Stimulated activated naive CD4-positive, alpha-beta T cell (primary cell): ENCODE data around the gene GPR107.
"Not testable (repeated sequence)": the region's sequence is repeated elsewhere in the genome, so short reads cannot be mapped to it uniquely, and the experiment has no call there.

Experiments used
- DNase-seq, 6 experiments: peaks; one replicate each; lab custom pipeline; 2025; lab: John Stamatoyannopoulos, UW

Gene GPR107

DNA sequence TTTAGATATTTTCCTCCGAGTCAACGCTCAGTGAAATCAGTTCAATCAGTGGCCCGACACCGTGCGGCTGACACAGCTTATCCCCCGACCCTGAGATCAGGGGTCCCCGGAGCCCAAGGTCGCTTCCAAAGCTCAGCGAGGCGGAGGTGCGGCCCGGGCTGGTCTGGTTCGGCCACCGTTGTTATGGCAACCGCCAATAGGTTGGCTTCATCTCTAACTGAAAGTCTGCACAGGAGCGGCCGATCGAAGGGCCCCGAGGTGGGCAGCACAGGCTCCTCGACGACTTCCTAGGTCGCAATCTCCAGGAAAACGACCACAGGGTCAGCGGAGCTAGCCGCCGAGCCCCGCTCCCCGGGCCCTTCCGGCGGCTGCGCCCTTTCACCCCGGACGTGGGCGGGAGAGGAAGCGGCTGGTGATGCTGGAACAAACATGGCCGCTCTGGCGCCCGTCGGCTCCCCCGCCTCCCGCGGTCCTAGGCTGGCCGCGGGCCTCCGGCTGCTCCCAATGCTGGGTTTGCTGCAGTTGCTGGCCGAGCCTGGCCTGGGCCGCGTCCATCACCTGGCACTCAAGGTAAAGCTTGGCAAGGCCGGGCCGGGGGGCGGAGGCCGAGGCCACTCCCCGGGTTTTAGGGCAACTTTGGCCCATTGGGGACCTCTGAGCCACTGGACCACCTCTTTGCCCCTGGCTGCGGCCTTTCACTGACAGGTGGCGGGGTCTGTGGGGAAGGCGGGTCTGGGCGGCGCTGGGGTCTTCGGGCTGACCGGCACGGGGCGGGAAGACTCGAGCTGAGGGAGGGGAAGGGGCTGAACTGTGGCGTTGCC, at the start of gene GPR107:
GPR107 (plus strand) TSS at position 403 of the 821 bp plus-strand sequence; CDS start at position 430, 27 bp downstream.
- DNase-seq: peak; percentile 61 to 77 (median 66)

DNA sequence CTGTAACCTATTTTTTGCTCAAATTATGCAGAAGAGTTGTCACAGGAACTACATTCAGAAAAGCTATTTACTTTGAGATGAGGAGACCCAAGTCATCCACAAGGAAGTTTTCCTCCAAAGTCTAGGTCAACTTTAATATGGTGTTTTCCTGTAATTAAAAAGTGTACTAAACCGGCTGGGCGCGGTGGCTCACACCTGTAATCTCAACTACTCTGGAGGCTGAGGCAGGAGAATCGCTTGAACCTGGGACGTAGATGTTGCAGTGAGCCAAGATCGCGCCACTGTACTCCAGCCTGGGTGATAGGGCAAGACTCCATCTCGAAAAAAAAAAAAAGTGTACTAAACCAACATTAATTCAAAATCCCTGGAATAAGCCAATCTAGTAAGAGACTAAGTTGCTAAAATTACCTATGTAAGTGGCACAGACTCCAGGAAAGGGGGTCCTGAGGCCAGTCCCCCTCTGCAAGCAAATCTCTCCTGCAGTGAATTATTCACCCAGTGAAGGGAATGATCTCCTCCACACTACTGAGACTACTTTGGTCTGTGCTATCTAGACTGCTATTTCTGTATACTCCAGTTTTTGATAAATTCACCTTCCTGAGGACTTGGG, 49.7 kb upstream of the GPR107 start:
- DNase-seq: no peak

DNA sequence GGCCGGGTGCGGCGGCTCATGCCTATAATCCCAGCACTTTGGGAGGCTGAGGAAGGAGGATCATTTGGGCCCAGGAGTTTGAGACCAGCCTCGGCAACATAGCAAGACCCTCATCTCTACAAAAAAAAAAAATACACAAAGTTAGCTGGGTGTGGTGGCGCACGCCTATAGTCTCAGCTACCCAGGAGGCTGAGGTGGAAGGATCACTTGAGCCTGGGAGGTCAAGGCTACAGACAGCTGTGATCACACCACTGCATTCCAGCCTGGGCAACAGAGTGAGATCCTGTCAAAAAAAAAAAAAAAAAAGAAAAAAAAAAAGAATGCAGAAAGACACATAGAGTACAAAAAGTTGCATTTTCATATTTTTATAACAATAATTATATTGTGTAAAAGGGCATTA, 46.8 kb upstream of the GPR107 start:
- DNase-seq: not testable (repeated sequence)

DNA sequence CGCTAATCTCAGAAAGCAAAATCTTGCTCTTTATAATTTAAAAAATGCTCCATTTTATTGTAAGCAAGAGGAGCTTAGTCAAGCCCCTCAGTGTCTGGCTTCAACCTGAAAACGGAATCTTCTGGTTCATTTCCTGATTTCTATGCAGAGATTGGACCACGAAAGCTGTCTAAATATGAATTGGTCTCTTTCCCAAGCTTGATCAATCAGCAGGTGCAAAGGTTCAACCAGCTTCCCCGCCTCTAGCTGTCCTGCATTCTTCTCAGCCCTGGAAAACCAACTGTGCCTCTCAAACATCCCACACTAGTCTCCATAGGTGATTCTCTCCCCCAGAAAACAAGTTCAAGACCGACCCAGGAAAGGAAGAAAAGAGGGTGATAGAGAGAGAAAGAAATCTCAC, 45.2 kb upstream of the GPR107 start:
- DNase-seq: no peak

DNA sequence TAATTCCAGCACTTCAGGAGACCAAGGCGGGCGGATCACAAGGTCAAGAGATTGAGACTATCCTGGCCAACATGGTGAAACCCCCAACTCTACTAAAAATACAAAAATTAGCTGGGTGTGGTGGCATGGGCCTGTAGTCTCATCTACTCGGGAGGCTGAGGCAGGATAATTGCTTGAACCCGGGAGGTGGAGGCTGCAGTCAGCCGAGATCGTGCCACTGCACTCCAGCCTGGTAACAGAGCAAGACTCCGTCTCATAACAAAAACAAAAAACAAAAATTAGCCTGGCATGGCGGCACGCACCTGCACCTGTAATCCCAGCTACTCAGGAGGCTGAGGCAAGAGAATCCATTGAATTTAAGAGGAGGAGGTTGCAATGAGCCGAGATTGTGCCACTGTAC, 44.2 kb upstream of the GPR107 start:
- not testable (repeated sequence) for DNase-seq

DNA sequence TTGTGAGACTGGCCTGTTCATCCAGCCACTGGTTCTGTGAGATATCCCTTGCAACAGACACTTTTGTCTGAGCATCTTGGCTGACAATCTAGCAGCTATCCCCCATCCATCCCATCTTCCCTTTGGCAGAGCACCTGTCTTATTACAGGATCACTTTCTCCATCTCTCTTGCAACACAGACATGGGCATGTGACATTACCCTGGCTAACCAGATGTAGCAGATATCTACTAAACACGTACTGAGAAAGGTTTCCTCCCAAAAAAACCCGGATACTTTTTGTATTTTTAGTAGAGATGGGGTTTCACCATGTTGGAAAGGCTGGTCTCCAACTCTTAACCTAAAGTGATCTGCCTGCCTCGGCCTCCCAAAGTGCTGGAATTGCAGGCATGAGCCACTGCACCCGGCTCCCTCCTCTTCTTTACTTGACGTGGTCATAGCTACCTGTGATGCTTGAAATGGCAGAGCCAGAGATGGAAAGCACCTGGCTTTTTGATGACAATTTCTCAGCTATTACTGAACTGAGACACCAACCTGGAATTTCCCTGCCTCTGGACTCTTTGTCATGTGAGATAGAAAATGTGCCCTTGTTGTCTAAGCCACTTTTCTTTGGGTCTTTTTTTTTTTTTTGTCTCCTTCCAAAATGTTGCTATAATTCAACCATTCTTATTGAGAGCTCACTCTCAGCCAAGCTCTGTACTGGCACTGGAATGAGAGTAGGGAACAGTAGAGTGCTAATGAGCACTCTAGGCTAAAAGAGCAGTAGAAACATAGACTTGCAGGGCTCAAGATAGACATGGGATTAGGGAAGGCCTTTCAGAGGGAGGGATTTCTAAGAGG, 43.3 kb upstream of the GPR107 start:
- DNase-seq: peak in 5 of 6 experiments; percentile 13 to 58 (median 20)

DNA sequence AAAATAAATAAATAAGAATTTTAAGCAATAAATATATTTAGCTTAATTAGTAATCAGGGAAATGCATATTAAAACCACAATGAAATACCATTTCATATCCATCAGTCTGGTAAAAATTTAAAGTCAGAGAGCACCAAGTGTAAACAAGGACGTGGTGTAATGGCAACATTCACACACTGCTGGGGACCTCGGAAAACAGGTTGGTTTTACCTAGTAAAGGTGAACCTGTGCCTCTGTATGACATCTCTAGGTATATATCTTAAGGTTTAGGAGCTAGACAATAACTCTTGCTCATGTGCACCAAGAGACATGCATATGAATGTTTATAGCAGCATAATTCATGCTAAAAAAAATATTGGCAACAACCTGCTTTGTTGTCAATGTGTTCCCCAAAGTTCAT, 40.4 kb upstream of the GPR107 start:
- DNase-seq: no peak

DNA sequence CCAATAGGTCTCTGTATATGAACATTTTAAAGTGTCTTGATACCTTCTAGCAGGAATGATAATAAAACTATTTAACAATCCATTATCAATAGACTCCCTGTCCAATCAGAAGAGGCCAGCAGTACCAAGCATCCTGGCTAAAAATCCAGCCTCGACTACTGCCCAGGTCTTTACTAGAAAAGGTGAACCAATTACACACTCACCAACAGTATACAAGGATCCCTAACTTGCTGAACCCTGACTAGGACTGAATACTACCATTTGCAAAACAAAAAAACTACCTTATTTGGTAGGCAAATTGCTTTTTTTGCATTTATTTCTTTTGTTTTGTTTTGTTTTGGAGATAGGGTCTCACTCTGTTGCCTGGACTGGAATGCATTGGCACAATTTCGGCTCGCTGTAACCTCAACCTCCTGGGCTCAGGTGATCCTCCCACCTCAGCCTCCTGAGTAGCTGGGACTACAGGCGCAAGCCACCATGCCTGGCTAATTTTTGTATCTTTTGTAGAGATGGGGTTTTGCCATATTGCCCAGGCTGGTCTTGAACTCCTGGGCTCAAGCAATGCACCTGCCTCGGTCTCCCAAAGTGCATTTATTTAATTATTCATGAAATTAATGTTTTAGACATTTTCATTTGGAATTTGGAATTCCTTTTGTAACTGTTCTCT, 38.2 kb upstream of the GPR107 start:
- DNase-seq: no peak

DNA sequence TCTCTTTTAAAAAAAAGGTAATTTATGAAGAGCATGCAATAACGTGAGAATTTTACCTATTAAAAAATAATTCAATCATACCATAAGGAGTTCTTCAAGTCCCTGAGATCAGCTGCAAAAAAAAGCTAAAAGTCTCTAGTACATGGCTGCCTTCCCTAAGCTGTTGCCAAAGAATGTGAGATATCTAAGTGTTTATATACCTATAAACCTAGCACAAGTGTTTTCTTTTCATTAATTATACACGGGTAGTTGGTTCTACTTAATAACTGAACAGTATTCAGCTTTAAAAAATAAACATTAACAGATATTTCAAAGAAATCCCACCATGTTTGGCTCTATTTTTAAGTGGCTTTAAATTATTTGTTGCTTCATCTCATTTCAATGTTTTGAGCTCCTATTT, 36.6 kb upstream of the GPR107 start:
- no peak for DNase-seq

DNA sequence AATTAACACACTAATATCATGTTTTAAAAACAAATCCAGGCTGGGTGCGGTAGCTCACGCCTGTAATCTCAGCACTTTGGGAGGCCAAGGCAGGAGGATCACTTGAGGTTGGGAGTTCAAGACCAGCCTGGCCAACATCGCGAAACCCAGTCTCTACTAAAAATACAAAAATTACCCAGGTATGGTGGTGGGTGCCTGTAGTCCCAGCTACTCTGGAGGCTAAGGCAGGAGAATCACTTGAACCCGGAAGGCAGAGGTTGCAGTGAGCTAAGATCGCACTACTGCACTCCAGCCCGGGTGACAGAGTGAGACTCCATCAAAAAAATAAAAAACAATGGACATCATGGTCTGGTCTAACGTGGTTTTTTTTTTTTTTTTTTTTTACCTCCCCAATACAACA, 36.2 kb upstream of the GPR107 start:
- not testable (repeated sequence) for DNase-seq

DNA sequence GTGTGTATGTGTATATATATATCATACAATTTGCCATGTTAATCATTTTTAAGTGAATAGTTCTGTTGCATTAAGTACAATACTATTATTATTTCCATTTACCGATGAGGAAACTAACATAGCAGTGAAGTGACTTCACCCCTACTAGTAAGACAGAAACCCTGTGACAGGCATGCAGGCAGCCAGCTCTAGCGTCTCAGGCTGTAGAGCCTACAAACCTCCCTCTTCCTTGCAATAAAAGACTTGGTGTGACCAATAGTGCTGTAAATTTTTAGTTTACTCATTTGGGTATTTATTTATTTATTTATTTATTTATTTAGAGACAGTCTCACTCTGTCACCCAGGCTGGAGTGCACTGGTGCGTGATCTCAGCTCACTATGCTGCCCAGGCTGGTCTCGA, 35.4 kb upstream of the GPR107 start:
- no peak for DNase-seq

DNA sequence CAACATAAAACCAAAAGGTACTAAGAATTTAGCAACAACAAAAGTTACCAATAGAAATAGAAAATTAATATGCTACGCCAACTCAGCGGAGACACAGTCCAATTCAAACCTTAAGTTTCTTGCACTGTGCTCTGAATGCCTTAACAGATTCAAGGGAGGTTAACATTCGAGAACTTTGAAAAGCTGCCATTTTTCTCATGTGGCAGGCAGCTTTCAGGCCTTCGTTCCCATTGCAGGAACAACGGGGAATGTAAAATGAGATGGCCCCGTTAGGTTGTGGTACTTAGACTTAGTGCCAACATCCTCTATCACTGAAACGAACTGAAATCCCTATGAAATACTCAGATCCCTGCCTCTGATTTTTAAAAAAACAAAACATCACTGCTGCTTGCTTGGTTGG, 33.1 kb upstream of the GPR107 start:
- no peak for DNase-seq

DNA sequence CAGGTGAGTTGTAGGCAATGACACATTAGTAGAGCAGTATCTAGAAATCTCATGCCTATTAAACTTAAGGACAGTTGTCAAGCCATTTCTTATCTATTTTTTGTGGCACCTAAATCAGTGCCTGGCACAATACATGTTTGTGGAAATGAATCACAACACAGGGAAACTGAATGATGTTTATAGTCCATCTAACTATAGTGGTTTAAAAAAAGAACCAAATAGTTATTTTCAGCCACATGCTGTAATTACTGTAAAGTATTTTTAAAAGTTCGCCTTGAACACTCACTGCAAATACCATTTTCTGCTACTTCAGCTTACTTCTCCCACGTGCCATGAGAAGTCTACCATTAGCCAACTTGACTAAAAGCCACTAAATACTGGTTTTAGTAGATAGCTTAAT, 32.6 kb upstream of the GPR107 start:
- no peak for DNase-seq

DNA sequence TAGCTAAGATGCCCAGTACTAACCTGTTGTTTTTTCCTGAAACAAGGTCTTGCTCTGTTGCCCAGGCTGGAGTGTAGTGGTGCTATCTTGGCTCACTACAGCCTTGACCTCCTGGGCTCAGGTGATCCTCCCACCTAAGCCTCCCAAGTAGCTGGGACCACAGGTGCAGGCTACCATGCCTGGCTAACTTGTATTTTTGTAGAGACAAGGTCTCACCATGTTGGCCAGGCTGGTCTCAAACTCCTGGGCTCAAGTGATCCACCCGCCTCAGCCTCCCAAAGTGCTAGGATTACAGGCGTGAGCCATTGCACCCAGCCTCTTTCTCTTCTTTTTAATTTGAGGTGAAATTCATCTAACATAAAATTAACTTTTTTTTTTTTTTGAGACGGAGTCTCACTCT, 31.9 kb upstream of the GPR107 start:
- DNase-seq: not testable (repeated sequence)

DNA sequence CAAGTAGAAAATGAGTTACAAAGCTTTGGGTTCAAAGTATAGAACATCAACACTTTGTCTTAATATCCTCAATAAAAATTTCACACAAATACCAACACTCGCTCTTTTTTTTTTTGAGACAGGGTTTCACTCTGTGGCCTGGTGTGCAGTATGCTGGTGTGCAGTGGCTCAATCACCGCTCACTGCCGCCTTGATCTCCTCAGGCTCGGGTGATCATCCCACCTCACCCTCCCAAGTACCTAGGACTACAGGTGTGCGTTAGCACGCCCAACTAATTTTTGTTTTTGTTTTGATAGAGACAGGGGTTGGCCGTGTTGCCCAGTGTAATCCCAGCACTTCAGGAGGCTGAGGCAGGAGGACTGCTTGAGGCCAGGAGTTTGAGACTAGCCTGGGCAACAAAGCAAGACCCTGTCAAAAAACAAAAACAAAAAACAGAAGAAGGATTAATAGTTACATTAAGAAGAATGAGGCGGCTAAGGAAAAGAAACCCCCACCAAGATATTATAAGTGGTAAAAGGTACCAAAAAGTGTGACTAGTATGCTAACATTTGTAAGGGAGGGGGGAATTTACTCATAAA, 31.1 kb upstream of the GPR107 start:
- no peak for DNase-seq

DNA sequence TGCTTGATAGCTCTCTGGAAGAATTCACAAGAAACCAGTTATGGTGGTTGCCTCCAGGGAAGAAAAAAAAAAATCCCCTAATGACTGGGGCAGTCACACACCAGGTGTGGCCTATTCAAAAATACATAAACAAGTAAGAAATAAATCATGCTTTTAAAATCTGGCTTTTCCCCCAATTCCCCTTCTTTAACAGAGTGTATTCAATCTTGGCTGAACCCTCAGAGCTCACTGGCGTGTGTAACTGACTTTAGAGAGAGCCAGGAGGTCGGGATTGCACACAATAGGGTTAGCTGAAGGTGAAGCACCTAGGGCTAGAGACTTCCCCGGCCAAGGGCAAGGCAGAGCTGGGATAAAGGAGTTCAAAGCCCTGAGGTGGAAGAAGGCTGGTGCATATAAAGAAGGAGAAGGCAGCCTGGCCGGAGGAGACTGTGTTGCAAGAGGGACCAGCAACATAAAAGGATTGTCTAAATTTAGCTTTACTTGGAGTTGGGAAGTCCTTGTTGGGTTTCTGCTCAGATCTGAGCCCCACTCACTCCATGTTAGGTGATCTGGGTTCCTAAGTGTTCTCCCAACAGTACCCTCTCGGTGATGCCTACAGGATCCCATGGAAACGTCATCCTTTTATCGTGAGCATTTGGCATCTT, 30.4 kb upstream of the GPR107 start:
- DNase-seq: no peak

DNA sequence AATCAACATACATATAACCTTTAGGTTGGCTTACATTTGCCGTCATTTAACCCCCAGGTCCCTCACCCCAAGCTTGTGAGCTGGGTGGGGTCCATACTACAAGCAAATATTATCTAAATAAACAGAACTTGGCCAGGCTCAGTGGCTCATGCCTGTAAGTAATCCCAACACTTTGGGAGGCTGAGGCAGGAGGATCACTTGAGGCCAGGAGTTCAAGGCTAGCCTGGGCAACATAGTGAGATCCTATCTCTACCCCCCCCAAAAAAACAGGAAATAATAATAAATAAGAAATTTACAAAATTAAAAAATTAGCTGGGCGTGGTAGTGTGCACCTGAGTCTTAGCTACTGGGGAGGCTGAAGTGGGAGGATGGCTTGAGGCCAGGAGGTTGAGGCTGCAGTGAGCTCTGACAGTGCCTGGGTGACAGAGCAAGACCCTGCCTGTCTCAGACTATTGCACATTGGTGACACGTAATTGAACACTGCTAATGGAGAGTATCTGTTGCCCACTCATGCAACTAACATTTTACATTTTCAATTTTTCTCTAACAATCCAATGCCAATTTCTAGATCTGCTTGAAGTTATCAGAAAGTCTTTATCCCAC, 29.6 kb upstream of the GPR107 start:
- DNase-seq: no peak

DNA sequence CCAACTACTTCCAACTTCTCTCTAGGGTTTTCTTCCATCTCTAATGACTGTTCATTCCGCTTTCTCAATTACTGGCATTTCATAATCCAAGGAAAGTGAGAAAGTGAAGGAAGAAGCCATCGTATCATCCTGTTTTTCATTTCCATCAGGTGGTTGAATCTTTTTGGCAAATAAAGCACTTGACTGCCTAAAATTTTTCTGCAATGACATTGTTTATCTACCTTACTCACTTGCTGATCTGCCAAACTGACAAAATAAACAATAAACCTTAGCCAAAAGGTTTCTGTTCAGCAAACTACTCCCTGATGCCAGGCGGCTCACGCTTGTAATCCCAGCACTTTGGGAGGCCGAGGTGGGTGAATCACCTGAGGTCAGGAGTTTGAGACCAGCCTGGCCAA, 29.1 kb upstream of the GPR107 start:
- DNase-seq: no peak

DNA sequence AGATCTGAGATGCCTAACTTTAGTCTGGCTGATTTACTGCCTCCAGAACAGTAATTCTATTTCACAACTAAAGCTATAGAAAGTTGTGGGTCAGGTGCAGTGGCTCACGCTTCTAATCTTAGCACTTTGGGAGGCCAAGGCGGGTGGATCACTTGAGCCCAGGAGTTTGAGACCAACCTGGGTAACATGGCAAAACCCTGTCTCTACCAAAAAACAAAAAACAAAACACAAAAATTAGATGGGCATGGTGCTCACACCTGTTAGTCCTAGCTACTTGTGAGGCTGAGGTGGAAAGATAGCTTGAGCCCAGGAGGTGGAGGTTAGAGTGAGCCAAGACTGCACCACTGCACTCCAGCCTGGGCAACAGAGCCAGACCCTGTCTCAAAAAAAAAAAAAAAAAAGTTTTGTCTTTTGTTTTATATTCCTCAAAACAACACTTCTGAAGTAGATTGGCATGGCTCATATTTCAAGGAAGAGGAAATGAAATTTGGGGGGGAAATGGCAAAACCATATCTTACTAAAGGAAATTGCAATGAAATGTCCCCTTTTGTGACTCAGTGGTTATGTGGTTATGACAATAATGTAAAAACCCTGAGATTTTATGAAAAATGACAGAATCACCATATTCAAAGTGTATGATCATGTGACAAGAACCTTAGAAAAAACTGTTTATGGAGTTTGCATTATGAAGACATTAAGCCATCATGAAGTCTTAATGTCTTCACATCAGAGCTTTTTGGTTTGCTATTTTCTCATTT, 26.9 kb upstream of the GPR107 start:
- DNase-seq: no peak
